GM12878 (cell line): ENCODE measurements around the gene ERFL. TPM values are rescaled to one million over a fixed set of nuclear protein-coding genes. Genes with fewer than 3 reads are reported as not detected.

Experiments used
- ATAC-seq: fragments of 200-7000 bp; cut with Tn5 transposase; 3 replicates; pipeline ENCODE4 v1.9.1; 2020; ENCODE audit warnings: mild to moderate bottlenecking, moderate library complexity
- BruUV-seq: library from RNA; stranded (reverse); fragments of 400-500 nt; replicated peaks from 2 replicates; lab custom pipeline; 2021; lab: Mats Ljungman, UMichigan
- CTCF ChIA-PET: fragments of 300-600 bp; sonication (Branson Sonifier 250); formaldehyde crosslinking; extraction: SDS; loops from one replicate; lab custom pipeline; 2021; ENCODE audit warnings: inconsistent platforms; lab: Yijun Ruan, JAX
- POLR2A ChIA-PET: fragments of 350-600 bp; formaldehyde crosslinking; extraction: SDS; loops from one replicate; lab custom pipeline; 2021; ENCODE audit warnings: inconsistent platforms; lab: Charles Lee
- RAD21 ChIA-PET: fragments of 300-600 bp; sonication (Branson Sonifier 250); formaldehyde crosslinking; loops from one replicate; lab custom pipeline; 2023; ENCODE audit warnings: antibody characterized with exemption; ENCODE audit not compliant: unreplicated experiment; lab: Charles Lee
- SMC1A ChIA-PET: fragments of 300-600 bp; sonication (Branson Sonifier 250); formaldehyde crosslinking; loops from one replicate; lab custom pipeline; 2023; ENCODE audit not compliant: unreplicated experiment, uncharacterized antibody; lab: Charles Lee
- DNase-seq: peaks from one replicate; pipeline ENCODE4 v3.0.0-alpha.2; 2011; ENCODE audit warnings: low read depth, low spot score
- FAIRE-seq: peaks from 3 replicates; lab custom pipeline; 2011; peaks lifted over from hg19 to GRCh38; lab: Jason Lieb, UNC
- H2AFZ ChIP-seq: 2 replicates; pipeline ENCODE4 v1.6.0; 2011; ENCODE audit warnings: low read depth, low read length, control low read depth; ENCODE audit not compliant: control insufficient read depth
- H3K27ac ChIP-seq: 2 replicates; pipeline ENCODE4 v1.5.1; 2011; ENCODE audit warnings: control low read depth; ENCODE audit not compliant: control insufficient read depth, insufficient read depth
- H3K27me3 ChIP-seq, 2 experiments: replicated peaks in 1 of 2; 2 replicates each; pipeline versions ENCODE4 v1.6.0 to v1.6.1; 2011; ENCODE audit warnings: low read length in 1 of 2; ENCODE audit not compliant: control insufficient read depth in 2 of 2, insufficient read depth in 2 of 2
- H3K36me3 ChIP-seq, 2 experiments: 2 replicates each; pipeline ENCODE4 v1.5.1; 2011; ENCODE audit warnings: low read length in 1 of 2; ENCODE audit not compliant: control insufficient read depth in 2 of 2, insufficient read depth in 2 of 2
- H3K4me1 ChIP-seq: 2 replicates; pipeline ENCODE4 v1.6.1; 2011; ENCODE audit warnings: mild to moderate bottlenecking, low read length, moderate library complexity, mixed read lengths; ENCODE audit not compliant: control insufficient read depth, insufficient read depth
- H3K4me2 ChIP-seq: 2 replicates; pipeline ENCODE4 v1.6.0; 2011; ENCODE audit warnings: control low read depth; ENCODE audit not compliant: control insufficient read depth, insufficient read depth
- H3K4me3 ChIP-seq: fragments of 200-600 bp; sonication (generic); 2 replicates; pipeline ENCODE4 v1.5.1; 2016
- H3K79me2 ChIP-seq: 2 replicates; pipeline ENCODE4 v1.6.0; 2011; ENCODE audit warnings: low read length; ENCODE audit not compliant: control insufficient read depth, insufficient read depth
- H3K9ac ChIP-seq: 2 replicates; pipeline ENCODE4 v1.8.0; 2011; ENCODE audit warnings: low read length, control low read depth, mixed read lengths; ENCODE audit not compliant: control insufficient read depth, insufficient read depth
- H3K9me3 ChIP-seq: replicated peaks from 3 replicates; pipeline ENCODE4 v1.5.1; 2011; ENCODE audit warnings: mild to moderate bottlenecking, low read length; ENCODE audit not compliant: control insufficient read depth, insufficient read depth
- H4K20me1 ChIP-seq: 2 replicates; pipeline ENCODE4 v1.6.0; 2011; ENCODE audit not compliant: control insufficient read depth, insufficient read depth
- BCLAF1 ChIP-seq: fragments of 450-650 bp; IDR thresholded peaks from 2 replicates; pipeline ENCODE4 v1.6.1; 2017; ENCODE audit warnings: antibody characterized with exemption, mild to moderate bottlenecking, moderate library complexity
- CHD1 ChIP-seq: IDR thresholded peaks from 2 replicates; pipeline ENCODE4 v1.6.1; 2012; ENCODE audit warnings: low read depth, low read length, improper control_type of control experiment
- EP300 ChIP-seq, 2 experiments: fragments of 150-350 bp in 1 of 2; IDR thresholded peaks; 2 replicates each; pipeline ENCODE4 v1.6.1; 2011 to 2012; ENCODE audit warnings: low read depth in 2 of 2, low read length in 2 of 2, borderline replicate concordance in 1 of 2, improper control_type of control experiment in 1 of 2, inconsistent platforms in 1 of 2; ENCODE audit not compliant: control insufficient read depth in 1 of 2
- HDAC6 ChIP-seq: fragments of 200-600 bp; sonication (generic); IDR thresholded peaks from one replicate; pipeline ENCODE4 v1.8.0; 2017; ENCODE audit warnings: antibody characterized with exemption; ENCODE audit not compliant: unreplicated experiment
- IRF4 ChIP-seq: IDR thresholded peaks from 2 replicates; pipeline ENCODE4 v1.6.1; 2011; ENCODE audit warnings: low read depth, low read length
- KAT2A ChIP-seq: conservative IDR thresholded peaks from 2 replicates; pipeline ENCODE4 v1.6.1; 2011; ENCODE audit warnings: low read depth, low read length; ENCODE audit not compliant: control insufficient read depth
- TCF12 ChIP-seq: IDR thresholded peaks from 2 replicates; pipeline ENCODE4 v1.6.1; 2011; ENCODE audit warnings: low read depth, mild to moderate bottlenecking, low read length
- TCF3 ChIP-seq: IDR thresholded peaks from 2 replicates; pipeline ENCODE4 v1.6.1; 2012; ENCODE audit warnings: low read depth, mild to moderate bottlenecking, low read length, borderline replicate concordance; ENCODE audit not compliant: insufficient read depth
- ZNF687 ChIP-seq: fragments of 450-650 bp; IDR thresholded peaks from 2 replicates; pipeline ENCODE4 v1.6.1; 2017; ENCODE audit warnings: mild to moderate bottlenecking, moderate library complexity
- WGBS: methylation state at CpG from one replicate; pipeline ENCODE4 v1.1.6; 2016; ENCODE audit warnings: low lambda C conversion rate; ENCODE audit not compliant: insufficient replicate concordance, insufficient coverage; ENCODE audit errors: missing lambda C conversion rate; 5-methylcytosine and 5-hydroxymethylcytosine counted together
- in situ Hi-C: fragments of 300-500 bp; cut with MboI; formaldehyde crosslinking; loops from 9 replicates; pipeline ENCODE4 v1.14.3; 2018; ENCODE audit warnings: mixed read lengths
- intact Hi-C: fragments of 100-400 bp; cut with micrococcal nuclease; formaldehyde crosslinking; loops from one replicate; pipeline ENCODE4 v1.14.2; 2022; ENCODE audit not compliant: unreplicated experiment
- polyA plus RNA-seq, 11 experiments: library from polyadenylated mRNA; depleted of rRNA in 4 of 11; unstranded in 6 of 11; stranded (reverse) in 5 of 11; fragments of >200 nt; fragmentation: Nextera tagmentation in 4 of 11; fragmentation: Illumina TruSeq in 1 of 11; extraction: Ambion mirVana in 4 of 11; extraction: Trizol in 1 of 11; gene quantifications; 1 replicate in 1 of 11; 2 replicates in 10 of 11; pipeline versions ENCODE4 v1.2.1 to v1.2.3, GENCODE V29; 2011 to 2016; ENCODE audit warnings: inconsistent platforms in 2 of 11, missing spikeins in 2 of 11, low read depth in 1 of 11
- total RNA-seq, 4 experiments: library from RNA; depleted of rRNA in 3 of 4; stranded (reverse); fragments of >200 nt in 3 of 4; fragmentation: Illumina TruSeq in 1 of 4; extraction: Trizol in 1 of 4; gene quantifications; 2 replicates each; pipeline versions ENCODE4 v1.2.1 to v1.2.3, GENCODE V29; 2013 to 2021
- TF ChIP-seq, protein P1 (sequence below): IDR thresholded peaks from 2 replicates; pipeline ENCODE4 v1.6.1; 2012; ENCODE audit warnings: low read depth, low read length, improper control_type of control experiment

The ERFL gene
- total and polyA plus RNA-seq, 10 of the 15 experiments (the other 5 are each of a cell fraction or from before 2014, with no cell fraction given): 0.04 to 0.10 (median 0.05) TPM; not detected in 7

- TF ChIP-seq ZNF687 (no peak), KAT2A (no peak), TCF12 (no peak), EP300 (IDR thresholded peaks at IDR 0.05; ENCODE audit: borderline replicate concordance in 1 of 2, control insufficient read depth in 1 of 2, low read depth in 2 of 2, low read length in 2 of 2) (no peak), IRF4 (no peak), CHD1 (no peak)
- TF ChIP-seq, protein P1, sequence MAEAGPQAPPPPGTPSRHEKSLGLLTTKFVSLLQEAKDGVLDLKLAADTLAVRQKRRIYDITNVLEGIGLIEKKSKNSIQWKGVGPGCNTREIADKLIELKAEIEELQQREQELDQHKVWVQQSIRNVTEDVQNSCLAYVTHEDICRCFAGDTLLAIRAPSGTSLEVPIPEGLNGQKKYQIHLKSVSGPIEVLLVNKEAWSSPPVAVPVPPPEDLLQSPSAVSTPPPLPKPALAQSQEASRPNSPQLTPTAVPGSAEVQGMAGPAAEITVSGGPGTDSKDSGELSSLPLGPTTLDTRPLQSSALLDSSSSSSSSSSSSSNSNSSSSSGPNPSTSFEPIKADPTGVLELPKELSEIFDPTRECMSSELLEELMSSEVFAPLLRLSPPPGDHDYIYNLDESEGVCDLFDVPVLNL: no peak
Observed at GRCh38 chr19:41977916-41978315, 49.7 kb upstream of the ERFL start (continued).

DNA sequence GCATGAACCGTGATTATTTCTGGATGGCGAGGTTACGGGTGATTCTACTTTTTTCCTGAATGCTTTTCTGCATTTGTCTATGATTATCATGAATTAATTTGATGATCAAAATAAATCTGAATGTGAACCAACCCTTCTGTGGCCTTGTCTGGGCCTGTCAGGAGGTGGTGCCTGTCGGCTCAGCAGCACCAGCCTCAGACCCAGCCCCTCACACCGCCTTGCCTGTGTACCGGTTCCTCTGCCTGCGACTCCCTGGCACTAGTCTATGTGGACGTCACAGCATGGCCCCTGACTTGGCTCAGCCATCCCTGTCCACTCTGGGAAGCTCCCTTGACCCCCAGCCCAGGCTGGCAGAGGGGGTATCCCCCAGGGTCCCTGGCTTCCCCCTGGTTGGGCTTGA lies 46.4 kb upstream of the ERFL start:
- Histone ChIP-seq H3K4me3 (no peak overlapping the region), H3K4me2 (no peak overlapping the region), H3K36me3 (no peaks in the 10 kb centered on the region), H3K9me3 (no peaks in the 10 kb centered on the region), H2AFZ (no peak overlapping the region), H3K27ac (no peak overlapping the region), H3K4me1 (no peaks in the 10 kb centered on the region), H4K20me1 (no peaks in the 10 kb centered on the region), H3K27me3 (no peaks in the 10 kb centered on the region; a peak in 1 of 4 replicates), H3K9ac (no peak overlapping the region), H3K79me2 (no peaks in the 10 kb centered on the region)
- DNase-seq: no peak
- intact Hi-C loops: no loop called here
- CTCF ChIA-PET: interaction anchor here (0.7 to 1.6 kb wide), 2 partner anchors 54 to 60 kb away, joined by 3 read pairs; no protein-coding TSS in a partner anchor
- RAD21 ChIA-PET: no interaction called here
- BruUV-seq: no TSS peak
- no peak for ATAC-seq
- POLR2A ChIA-PET: no interaction called here
- WGBS: 57% methylated on average over 8 of the region's 8 CpGs
- no peak for FAIRE-seq
- TF ChIP-seq HDAC6 (no peak), TCF3 (no peak), BCLAF1 (no peak)
- TF ChIP-seq, all 136 proteins: peak for 0
- in situ Hi-C loops: no loop called here
- SMC1A ChIA-PET: no interaction called here
